ENCODE results near the gene HNRNPH1.
A peak's percentile ranks its signal among the peaks of the same experiment; 100 is the strongest.

HNRNPH1 gene

DNA sequence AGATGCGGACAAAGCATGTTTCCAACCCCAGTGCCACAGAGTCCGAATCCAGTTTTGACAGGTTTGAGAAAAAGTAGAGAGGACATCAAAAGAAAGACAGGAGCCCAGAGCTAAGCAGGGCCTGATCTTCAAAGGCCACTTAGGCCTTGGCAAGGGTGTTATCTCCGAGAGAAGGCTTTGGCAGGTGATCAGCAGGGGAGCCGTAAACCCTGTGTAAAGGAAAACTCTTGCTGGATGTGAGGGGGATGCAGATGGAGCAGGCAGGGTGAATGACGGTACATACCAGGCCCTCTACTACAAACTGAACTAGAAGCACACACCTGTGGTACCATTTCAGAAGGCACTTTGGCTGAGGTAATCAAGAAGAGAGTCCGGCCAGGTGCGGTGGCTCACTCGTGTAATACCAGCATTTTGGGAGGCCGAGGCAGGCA lies 1.4 kb upstream of the HNRNPH1 start:
- Histone ChIP-seq H3K4me3 (peak overlapping the region in 1 of 7 experiments; percentile 97), H3K27ac (peak overlapping the region in 18 of 21 experiments; percentile 43 to 100 (median 99))

DNA sequence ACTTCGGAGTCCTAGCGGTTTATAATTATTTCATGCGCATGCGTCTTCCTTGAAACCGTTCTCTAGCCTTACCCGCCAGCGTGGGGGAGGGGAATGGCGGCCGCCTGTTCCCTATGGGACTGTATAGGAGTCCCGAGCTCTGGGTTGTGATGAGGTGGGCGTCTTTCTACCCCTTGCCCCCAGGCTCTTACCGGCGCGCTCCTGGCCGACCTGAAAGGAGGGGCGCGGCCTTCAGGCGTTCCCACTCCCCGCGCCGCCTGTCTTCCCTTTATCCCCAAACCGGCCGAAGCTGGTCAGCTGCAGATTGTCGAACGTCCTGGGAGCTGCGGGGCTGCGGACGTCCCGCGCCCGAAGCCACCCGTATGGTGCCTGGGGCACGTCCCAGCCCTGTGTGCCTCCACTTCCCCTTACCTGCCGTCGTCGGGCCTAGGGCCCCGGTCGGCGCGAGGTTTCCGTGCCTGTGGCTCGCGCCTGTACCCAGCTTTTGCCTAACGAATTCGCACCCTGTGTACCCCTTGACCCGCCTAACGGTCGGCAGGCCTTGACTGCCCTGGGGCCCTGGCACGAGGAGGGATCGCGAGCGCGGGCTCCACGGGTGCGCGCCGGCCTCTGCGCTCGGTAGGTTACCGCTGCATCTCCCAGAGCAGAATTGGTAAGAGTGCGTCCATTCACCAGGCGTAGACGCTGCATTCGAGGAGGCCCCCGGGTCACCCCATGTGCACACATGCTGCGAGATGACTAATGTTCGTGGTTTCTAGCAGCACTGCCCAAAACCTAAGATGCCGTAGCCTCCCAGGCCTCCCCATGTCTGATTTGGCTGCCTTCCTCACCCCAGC lies 653 bp upstream of the HNRNPH1 start:
- Histone ChIP-seq H3K27ac (peak overlapping the region; percentile 89 to 100 (median 99)), H3K4me3 (peak overlapping the region; percentile 77 to 100 (median 94))

DNA sequence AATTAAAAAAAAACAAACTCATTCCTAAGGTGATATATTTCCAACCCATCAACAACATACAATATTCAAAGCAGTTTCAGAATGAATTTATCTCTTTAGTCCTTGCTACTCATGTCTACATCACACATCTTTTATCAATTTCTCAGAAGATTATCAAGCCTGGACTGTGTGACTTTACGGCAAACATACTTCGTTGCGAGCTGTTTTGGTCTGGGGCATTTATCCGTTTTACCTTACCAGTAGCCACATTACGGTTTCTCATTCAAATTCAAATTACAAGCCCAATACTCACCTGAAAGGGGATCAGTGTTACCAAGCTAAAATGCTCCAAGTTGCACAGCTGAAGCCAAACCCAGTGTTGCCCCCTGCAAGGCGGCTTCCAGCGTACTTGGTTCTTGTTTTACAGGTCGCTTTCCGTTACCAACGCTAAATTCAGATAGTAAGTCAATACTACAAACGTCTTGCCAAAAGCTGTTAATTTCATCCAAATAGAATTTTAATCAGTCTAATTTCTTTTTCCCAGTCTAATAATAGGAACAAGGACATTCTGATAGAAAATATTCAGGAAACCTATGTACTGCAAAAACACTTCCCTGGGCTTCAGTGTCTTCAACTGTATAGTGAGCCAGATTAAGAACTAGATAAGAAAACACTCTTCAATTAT lies 1.8 kb downstream of the HNRNPH1 start:
- H3K27ac ChIP-seq, result peak overlapping the region in 11 of 21 experiments; percentile 21 to 99 (median 77)
- H3K4me3 ChIP-seq, result peak overlapping the region; percentile 77 to 100 (median 94)

DNA sequence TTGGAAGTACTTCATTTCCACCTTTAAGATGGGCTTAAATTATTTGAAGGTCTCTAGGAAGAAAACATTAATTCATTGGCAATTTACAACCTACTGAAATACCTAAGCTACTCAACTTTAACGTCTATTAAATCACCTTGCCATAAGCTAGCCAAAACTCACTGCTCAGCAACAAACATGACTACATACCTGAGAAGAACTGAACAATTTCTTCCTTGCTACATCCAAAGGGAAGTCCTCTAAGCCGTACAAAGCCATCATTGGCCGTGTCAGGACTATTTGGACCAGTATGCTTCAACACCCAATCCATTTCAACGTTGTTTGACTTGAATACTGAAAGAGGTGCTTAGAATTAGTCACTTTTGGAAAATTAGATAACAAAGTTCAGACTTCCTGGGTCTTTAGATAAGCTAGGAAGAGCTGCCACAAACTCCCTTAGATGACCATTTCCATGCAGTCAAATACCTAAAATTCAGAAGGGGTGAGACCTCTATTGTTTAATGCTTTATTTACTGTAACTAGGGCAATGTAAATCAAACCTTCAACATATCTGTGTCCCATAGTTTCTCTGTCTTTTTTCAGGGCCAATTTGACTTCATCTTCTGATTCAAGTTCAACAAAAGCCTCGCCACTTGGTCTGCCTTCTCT lies 2.6 kb downstream of the HNRNPH1 start:
- peak overlapping the region in 4 of 21 experiments; percentile 3 to 83 (median 30) for H3K27ac ChIP-seq
- peak overlapping the region; percentile 16 to 99 (median 92) for H3K4me3 ChIP-seq

DNA sequence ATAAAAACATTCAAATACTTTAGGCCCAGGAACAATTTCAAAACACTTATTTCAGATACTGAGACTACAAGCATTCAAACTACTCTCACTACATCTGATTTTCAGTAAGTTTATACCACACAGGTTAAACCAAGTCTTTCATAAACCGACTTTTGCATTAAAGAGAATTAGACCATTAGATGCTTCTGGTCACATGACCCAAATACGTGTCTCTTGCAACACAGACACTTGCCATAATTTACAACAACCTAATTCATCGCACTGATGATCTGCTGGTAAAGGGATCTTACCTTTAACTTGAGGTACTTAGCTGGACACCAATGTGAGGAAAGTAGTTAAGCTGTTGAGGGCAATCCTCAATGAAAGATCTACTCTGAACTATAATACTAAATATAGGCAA lies 3.2 kb downstream of the HNRNPH1 start:
- H3K4me3 ChIP-seq, result peak overlapping the region; percentile 2 to 99 (median 87)
- peak overlapping the region in 2 of 21 experiments; percentile 29 to 83 for H3K27ac ChIP-seq

DNA sequence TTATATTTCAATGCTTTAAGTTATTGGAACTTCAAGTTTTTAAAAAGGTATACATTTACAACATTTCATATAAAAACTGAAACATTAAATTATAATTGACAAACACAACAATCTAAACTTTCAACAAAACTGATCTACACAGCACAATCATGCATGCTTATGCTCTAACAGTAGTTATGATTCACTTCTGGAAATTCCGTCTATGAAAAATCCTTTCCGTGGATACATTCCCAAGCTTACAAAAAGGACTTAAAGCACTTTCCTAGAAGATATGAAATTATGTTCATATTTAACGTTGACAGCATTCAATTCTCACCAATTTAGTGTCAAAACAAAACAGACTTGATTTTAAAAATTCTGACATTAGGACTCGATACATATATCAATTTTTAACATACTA lies 3.7 kb downstream of the HNRNPH1 start:
- H3K4me3 ChIP-seq, result peak overlapping the region in 6 of 7 experiments; percentile 1 to 97 (median 82)
- H3K27ac ChIP-seq, result no peak overlapping the region

DNA sequence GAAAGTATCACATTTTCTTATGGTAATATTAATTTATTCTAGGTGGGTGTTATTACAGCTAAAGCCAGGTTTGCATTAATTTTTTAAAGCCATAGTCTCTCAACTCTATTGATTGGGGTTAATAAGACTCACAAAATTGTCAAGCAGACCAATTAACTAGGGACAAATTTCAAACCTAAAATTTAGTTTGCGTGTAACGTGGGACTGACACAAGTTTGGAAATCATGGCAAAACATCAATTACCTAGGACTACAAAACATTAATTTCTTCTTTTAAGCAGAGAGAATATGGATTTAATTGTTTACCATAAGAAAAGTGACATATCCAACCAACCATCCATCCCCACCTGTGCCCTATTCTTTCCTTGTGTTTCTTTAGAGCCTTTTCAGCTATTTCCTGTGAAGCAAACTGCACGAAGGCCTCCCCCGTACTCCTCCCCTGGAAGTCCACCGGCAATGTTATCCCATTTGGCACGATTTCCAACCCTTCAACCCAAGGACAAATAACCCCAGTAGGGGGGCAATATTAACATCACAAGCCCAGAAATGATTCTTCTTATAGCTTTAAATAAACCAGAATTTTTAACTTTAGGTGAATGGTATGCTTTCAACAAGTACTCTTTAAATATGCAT lies 4.4 kb downstream of the HNRNPH1 start:
- peak overlapping the region in 1 of 21 experiments; percentile 30 for H3K27ac ChIP-seq
- H3K4me3 ChIP-seq, result peak overlapping the region in 5 of 7 experiments; percentile 1 to 97 (median 87)

DNA sequence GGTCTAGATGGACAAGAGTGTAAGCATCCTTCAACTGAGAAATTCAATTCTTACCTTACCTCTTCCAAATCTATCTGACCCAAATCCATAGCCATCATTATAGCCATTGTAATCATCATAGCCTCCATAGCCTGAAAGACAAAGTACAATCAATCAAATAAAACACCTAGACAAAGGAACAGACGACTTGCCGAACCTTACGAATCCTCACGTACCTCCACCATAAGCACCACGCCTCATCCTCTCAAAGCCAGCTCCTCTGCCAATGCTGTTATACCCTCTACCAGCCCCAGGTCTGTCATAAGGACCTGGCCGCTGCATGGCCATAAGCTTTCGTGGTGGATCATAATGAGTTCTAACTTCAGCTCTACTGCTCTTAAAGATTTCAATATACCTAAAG lies 5.5 kb downstream of the HNRNPH1 start:
- H3K4me3 ChIP-seq, result no peak overlapping the region
- H3K27ac ChIP-seq, result no peak overlapping the region

DNA sequence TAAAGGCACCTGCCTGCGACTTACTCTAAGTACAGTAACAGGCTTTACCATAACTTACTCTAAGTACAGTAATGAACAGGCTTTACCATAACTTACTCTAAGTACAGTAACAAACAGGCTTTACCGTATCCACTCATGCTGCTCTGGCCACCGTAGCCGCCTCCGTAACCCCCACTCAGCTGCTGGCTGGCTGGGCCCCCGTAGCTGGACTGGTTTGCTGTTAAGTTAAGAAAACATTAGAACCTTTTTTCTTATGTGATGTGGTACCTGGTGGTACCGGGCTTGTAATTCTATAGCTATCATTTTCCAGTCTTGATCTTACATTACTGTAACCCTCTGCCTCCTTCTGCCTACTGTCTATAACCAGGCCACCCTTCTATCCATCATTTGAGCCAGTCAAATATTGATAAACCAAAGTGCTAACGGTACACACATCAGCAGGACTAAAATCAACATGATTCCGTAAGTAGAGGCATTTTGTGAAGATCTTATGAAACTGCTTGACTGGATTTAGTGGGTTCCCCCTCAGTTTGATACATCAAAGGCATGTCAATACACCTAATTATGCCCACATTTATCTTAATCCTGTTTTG lies 7.4 kb downstream of the HNRNPH1 start:
- Histone ChIP-seq H3K4me3 (no peak overlapping the region), H3K27ac (no peak overlapping the region)

DNA sequence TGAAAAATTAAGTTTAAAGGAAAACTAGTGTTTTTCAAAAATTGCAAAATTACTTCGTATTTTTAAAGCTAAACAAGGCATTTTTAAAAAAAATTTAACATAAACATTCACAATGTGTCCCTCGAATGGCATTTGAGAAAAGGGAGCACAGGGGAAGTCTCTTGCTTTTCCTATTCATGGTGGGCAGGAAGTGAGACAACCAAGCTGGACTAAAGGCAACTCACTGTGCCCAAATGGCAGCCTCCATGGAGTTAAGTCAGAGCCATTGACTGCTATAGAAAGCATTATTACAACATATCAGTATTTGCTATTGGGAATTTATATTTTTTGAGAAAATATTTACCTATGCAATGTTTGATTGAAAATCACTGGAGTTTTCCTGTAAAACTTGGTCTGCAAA lies 8.3 kb downstream of the HNRNPH1 start:
- H3K27ac ChIP-seq, result no peak overlapping the region
- no peak overlapping the region for H3K4me3 ChIP-seq

DNA sequence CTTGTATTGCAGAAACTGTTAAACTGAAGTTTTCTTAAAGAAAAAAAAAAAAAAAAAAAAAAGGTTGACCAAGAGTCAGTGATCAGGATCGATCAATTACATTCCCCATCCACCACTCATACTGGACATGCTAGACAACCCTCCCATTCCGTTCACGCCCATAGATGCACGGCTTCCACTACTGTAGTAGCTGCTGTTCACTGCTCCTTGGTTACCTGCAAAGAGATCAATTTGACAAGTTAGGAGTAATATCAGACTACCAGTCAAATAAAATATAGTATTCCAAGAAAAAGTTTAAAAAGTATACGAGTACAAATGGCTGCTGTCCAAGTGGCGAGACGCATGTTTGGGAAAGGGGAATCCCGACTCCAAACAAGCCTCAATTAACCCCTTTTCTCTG lies 8.7 kb downstream of the HNRNPH1 start:
- no peak overlapping the region for H3K27ac ChIP-seq

DNA sequence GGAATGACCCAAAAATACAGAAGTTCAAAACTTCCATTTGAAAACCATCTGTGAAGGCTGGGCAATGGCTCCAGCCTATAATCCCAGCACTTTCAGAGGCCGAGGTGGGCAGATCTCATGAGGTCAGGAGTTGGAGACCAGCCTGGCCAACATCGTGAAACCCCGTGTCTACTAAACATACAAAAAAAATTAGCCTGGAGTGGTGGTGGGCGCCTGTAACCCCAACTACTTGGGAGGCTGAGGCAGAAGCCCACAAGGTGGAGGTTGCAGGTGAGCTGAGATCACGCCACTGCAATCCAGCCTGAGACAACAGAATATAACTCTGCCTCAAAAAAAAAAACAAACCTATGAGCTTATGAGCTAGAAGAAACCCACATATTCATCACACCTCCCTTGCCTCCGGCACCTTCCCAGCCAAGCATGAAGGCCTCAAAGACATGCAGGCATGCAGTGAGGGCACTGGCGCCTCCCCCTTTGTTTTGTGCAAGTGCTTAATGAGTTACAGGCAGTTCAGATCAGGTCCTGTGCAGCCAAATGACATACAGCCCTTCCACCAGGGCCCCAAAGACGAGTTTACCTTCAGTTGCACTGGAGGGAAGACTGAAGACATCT lies 9.9 kb downstream of the HNRNPH1 start:
- Histone ChIP-seq H3K4me3 (no peak overlapping the region), H3K27ac (no peak overlapping the region)

More for the DNA sequence above, 8.7 kb downstream of the HNRNPH1 start:
- no peak overlapping the region for H3K4me3 ChIP-seq

DNA sequence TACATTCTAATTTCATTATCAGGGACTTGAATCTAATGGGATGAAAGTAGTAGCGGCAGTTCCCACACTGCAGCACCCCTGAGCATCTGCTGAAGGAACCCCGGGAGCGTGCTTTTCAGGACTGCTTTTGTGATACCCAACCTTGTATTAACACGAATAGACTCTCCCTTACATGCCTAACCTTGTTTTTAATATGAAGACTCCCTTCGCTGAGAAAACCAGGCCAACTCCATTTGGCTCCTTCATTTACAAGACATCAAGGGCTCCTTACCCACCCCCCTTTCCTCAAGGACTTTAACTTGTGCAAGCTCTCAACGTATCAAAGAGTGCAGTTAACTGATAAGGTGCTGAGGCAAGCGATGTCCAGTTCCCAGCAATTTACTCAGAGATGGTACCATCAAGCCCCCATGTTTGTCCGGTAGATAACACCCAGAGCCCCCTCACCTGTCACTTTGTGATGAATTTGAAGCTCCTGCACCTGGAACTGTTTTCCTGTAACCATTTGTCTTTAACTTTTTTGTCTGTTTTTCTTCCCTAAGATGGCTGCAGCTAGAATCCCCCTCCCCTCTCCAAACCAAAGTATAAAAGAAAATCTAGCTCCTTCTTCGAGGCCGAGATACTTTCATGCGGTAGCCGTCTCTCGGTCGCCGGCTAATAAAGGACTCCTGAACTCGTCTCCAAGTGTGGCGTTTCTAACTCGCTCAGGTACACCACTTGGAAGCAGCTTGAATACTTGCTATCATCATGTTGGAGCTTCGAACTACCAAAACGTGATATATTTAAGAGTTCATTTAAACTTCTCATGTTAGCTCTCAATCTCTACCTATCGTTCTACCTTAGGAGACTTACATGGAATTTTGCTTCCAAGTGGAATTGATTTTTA lies 10.7 kb downstream of the HNRNPH1 start:
- no peak overlapping the region for H3K27ac ChIP-seq
- no peak overlapping the region for H3K4me3 ChIP-seq

DNA sequence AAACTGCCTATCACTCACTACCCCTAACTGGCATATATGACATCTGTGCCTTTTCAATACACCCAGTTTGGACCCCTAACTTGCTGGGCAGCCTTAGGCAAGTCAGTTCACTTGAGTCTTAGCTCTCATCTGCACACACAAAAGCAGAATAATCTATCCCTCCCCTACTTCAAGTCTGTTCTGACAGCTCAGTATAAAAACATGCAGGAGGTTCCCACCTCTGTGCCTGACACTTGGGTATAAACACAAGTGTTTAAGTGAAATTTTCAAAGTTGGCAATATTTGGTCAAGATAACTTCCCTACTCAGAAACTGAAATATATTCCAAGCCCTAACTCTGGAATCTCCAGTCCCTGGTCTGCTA lies 12.6 kb downstream of the HNRNPH1 start:
- Histone ChIP-seq H3K27ac (no peak overlapping the region), H3K4me3 (no peak overlapping the region)

DNA sequence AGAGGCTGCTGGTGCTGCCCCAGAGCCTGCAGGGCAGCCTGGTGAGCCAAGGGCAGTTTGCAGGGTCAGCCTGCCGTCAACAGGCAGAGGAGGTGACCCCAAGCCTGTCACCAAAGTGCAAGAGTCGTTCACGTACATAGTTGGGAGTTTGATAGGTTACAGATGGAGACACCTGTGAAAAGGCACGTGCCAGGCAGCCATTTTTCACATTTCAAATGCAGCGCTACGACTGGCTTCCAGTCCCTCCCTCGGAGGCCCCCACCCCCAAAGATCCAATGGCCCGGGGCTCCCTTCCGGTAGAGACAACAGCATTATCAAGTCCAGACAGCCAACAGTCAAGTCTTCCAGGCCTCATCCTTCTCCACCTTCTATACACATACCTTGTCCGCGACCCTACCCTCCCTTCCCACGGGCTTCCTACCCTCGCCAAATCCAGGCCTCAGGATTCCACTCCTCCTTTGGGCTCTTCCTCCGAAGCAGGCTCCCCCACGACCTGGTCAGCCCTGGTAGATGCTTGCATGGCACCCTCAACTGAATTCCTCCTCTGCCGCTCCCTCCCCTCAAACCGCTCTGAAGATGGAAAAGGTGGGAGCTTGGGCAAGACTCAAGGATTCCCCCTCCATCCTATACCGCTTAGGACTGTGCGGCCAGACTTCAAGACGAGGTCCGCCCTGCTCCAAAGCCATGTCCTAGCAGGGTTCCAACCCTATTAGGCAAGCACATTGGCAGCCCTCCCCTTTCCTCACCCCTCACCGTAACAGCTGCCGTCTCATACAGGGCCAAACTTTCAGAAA lies 13.2 kb downstream of the HNRNPH1 start:
- Histone ChIP-seq H3K4me3 (no peak overlapping the region), H3K27ac (no peak overlapping the region)

DNA sequence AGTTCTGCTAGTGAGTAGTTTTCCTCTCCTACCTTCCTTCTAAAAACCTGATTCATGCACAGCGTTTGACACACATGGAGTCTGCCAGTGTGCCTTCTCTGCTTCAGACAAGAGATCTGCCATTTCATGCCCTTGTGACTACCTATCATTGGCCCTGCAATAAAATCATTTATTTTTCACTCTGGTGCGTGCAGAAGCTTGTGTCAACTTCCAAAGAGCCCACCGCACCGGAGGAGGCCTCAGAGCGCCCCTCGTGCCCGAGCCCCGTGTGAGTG lies 13.7 kb downstream of the HNRNPH1 start:
- Histone ChIP-seq H3K4me3 (no peak overlapping the region), H3K27ac (no peak overlapping the region)

DNA sequence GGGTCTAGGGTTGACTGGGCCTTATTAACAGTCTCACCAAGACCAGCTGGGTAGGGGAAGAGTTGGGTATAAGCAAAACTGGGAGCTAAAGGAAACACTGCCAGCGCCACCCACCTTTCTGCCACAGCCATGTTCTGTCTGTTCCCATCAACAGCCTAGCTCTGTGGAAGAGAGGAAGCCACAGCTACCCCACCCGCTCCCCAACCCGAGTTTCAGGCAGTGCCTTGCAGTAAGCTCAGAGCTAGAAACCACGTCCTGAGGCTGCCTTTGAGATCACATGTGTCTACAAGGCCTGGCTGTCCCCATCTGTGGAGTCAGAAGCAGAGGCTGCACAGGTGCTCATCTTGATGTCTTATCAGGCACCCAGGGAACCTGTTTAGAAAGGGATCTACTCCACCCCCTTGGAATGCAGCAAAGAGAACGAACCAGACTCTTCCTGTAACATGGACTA lies 15.3 kb downstream of the HNRNPH1 start:
- Histone ChIP-seq H3K4me3 (no peak overlapping the region), H3K27ac (peak overlapping the region in 4 of 21 experiments; percentile 5 to 52 (median 32))
